HT-29 (cell line): ENCODE data around the gene DDX11. TPM values are rescaled to one million over a fixed set of nuclear protein-coding genes. Genes with fewer than 3 reads are reported as not detected.
"Not testable (repeated sequence)": the region's sequence is repeated elsewhere in the genome, so short reads cannot be mapped to it uniquely, and the experiment has no call there.

ENCODE experiments used
- DNase-seq: peaks from one replicate; pipeline ENCODE4 v3.0.0-alpha.2; 2015; ENCODE audit warnings: low spot score
- total RNA-seq: library from RNA; depleted of rRNA; stranded (reverse); fragments of >200 nt; shearing (Covaris generic); gene quantifications from 2 replicates; pipeline ENCODE4 v1.2.3, GENCODE V29; 2014; rRNA removed

The DDX11 gene
- 140 and 145 TPM in 2 replicates for total RNA-seq

GRCh38 chr12:31073527-31074332, at the start of gene DDX11:
Gene DDX11, plus strand, starts transcription at chr12:31073860. Its CDS starts 4,534 bp downstream, at chr12:31078394.
- DNase-seq: peak; percentile 96

- no peak for DNase-seq
Observed at GRCh38 chr12:31026202-31026601, 47.5 kb upstream of the DDX11 start.

GRCh38 chr12:31027006-31027405, 46.7 kb upstream of the DDX11 start:
- DNase-seq: not testable (repeated sequence)

- no peak for DNase-seq
Observed at GRCh38 chr12:31029468-31029867, 44.2 kb upstream of the DDX11 start.

GRCh38 chr12:31029916-31030562, 43.6 kb upstream of the DDX11 start:
- no peak for DNase-seq

GRCh38 chr12:31031951-31032335, 41.7 kb upstream of the DDX11 start:
- no peak for DNase-seq

GRCh38 chr12:31033146-31033545, 40.5 kb upstream of the DDX11 start:
- DNase-seq: no peak

- DNase-seq: no peak
Observed at GRCh38 chr12:31033681-31034080, 40.0 kb upstream of the DDX11 start.

GRCh38 chr12:31034372-31034771, 39.3 kb upstream of the DDX11 start:
- peak; percentile 34 for DNase-seq

- peak; percentile 43 for DNase-seq
Observed at GRCh38 chr12:31035226-31035625, 38.4 kb upstream of the DDX11 start.

- DNase-seq: peak; percentile 61
Observed at GRCh38 chr12:31035967-31036665, 37.5 kb upstream of the DDX11 start.

GRCh38 chr12:31037028-31037427, 36.6 kb upstream of the DDX11 start:
- no peak for DNase-seq

- DNase-seq: no peak
Observed at GRCh38 chr12:31037931-31038330, 35.7 kb upstream of the DDX11 start.

- no peak for DNase-seq
Observed at GRCh38 chr12:31041033-31041564, 32.6 kb upstream of the DDX11 start.

- DNase-seq: not testable (repeated sequence)
Observed at GRCh38 chr12:31050143-31050542, 23.5 kb upstream of the DDX11 start.

- DNase-seq: not testable (repeated sequence)
Observed at GRCh38 chr12:31050548-31050947, 23.1 kb upstream of the DDX11 start.

GRCh38 chr12:31051692-31052091, 22.0 kb upstream of the DDX11 start:
- not testable (repeated sequence) for DNase-seq

GRCh38 chr12:31052121-31052520, 21.5 kb upstream of the DDX11 start:
- DNase-seq: not testable (repeated sequence)

- not testable (repeated sequence) for DNase-seq
Observed at GRCh38 chr12:31052666-31053439, 20.8 kb upstream of the DDX11 start.

- DNase-seq: peak; percentile 73
Observed at GRCh38 chr12:31053944-31054343, 19.7 kb upstream of the DDX11 start.

GRCh38 chr12:31057671-31058070, 16.0 kb upstream of the DDX11 start:
- no peak for DNase-seq
